Sciatic nerve (tissue), 2 donors: ENCODE results near the gene NT5E. TPM values are rescaled to one million over a fixed set of nuclear protein-coding genes. Genes with fewer than 3 reads are reported as not detected.
"Not testable (repeated sequence)": the region's sequence is repeated elsewhere in the genome, so short reads cannot be mapped to it uniquely, and the experiment has no call there.

Experiments used
- ATAC-seq: fragments of 200-7000 bp; cut with Tn5 transposase; one replicate; pipeline ENCODE4 v1.9.1; 2020; ENCODE audit warnings: mild to moderate bottlenecking, moderate library complexity
- DNase-seq: peaks from one replicate; pipeline ENCODE4 v3.0.0-alpha.2; 2020; ENCODE audit warnings: low spot score
- intact Hi-C: fragments of 100-400 bp; cut with DNase I; formaldehyde crosslinking; loops from one replicate; pipeline ENCODE4 v1.14.2; 2022
- total RNA-seq: library from RNA; stranded (reverse); fragmentation: NEBNext Ultra II Directional; extraction: Animal tissue kit (Norgen Biotek cat#: 25700); gene quantifications from one replicate; pipeline ENCODE4 v1.2.1, GENCODE V29; 2021
- donor health status: DM: no; HTN: no; CAD: no.
- donor health status: DM: no; HTN: no; CAD: no.

NT5E gene
- total RNA-seq = 52.7 TPM

- ATAC-seq = peak; percentile 90
- intact Hi-C loops = no loop called here
- DNase-seq = peak; percentile 85
These were observed at the start of gene NT5E for GRCh38 chr6:85449818-85450759. Gene NT5E (plus strand): TSS chr6:85450083. CDS start chr6:85450140, 57 bp downstream.

GRCh38 chr6:85400331-85400730 is 49.6 kb upstream of the NT5E start:
- DNase-seq (no peak), ATAC-seq (no peak)
- intact Hi-C loops = no loop called here

- intact Hi-C loops = no loop called here
- DNase-seq (no peak), ATAC-seq (no peak)
These were observed 48.5 kb upstream of the NT5E start for GRCh38 chr6:85401186-85402021.

GRCh38 chr6:85402071-85402470 is 47.8 kb upstream of the NT5E start:
- ATAC-seq (no peak), DNase-seq (no peak)
- intact Hi-C loops = no loop called here

- intact Hi-C loops = no loop called here
These were observed 47.0 kb upstream of the NT5E start for GRCh38 chr6:85402922-85403321.

GRCh38 chr6:85403331-85404015 is 46.4 kb upstream of the NT5E start:
- no peak for DNase-seq
- peak; percentile 40 for ATAC-seq
- intact Hi-C loops = no loop called here

More at GRCh38 chr6:85402922-85403321, 47.0 kb upstream of the NT5E start:
- DNase-seq (no peak), ATAC-seq (no peak)

- ATAC-seq, intact Hi-C loops, DNase-seq: not testable (repeated sequence)
These were observed 45.8 kb upstream of the NT5E start for GRCh38 chr6:85404016-85404563.

- intact Hi-C loops = no loop called here
- ATAC-seq (peak; percentile 40), DNase-seq (no peak)
These were observed 45.2 kb upstream of the NT5E start for GRCh38 chr6:85404564-85405174.

- ATAC-seq (peak; percentile 57), DNase-seq (no peak)
- intact Hi-C loops = no loop called here
These were observed 44.6 kb upstream of the NT5E start for GRCh38 chr6:85405175-85405852.

GRCh38 chr6:85405853-85406198 is 44.1 kb upstream of the NT5E start:
- intact Hi-C loops = no loop called here
- ATAC-seq = peak; percentile 18
- no peak for DNase-seq

GRCh38 chr6:85406641-85407075 is 43.2 kb upstream of the NT5E start:
- ATAC-seq (no peak), DNase-seq (no peak)
- intact Hi-C loops = no loop called here

GRCh38 chr6:85408039-85408438 is 41.8 kb upstream of the NT5E start:
- DNase-seq (no peak), ATAC-seq (no peak)
- intact Hi-C loops = no loop called here

- ATAC-seq = no peak
These were observed 36.9 kb upstream of the NT5E start for GRCh38 chr6:85412911-85413430.

GRCh38 chr6:85416049-85416448 is 33.8 kb upstream of the NT5E start:
- ATAC-seq (no peak), DNase-seq (no peak)
- intact Hi-C loops = no loop called here

More at GRCh38 chr6:85412911-85413430, 36.9 kb upstream of the NT5E start:
- DNase-seq = no peak
- intact Hi-C loops = no loop called here

GRCh38 chr6:85416766-85417165 is 33.1 kb upstream of the NT5E start:
- no peak for DNase-seq
- intact Hi-C loops = no loop called here
- no peak for ATAC-seq

GRCh38 chr6:85417336-85417735 is 32.5 kb upstream of the NT5E start:
- DNase-seq (no peak), ATAC-seq (no peak)
- intact Hi-C loops = no loop called here

- ATAC-seq = no peak
- no peak for DNase-seq
- intact Hi-C loops = no loop called here
These were observed 31.8 kb upstream of the NT5E start for GRCh38 chr6:85418059-85418458.
